Measurements from ENCODE around the gene ATP8A2. TPM values are rescaled to one million over a fixed set of nuclear protein-coding genes. Genes with fewer than 3 reads are reported as not detected.

ATP8A2 gene
- total and polyA plus RNA-seq, 9 of the 15 experiments (the other 6 are each of a cell fraction or from before 2014, with no cell fraction given), result under 0.01 to 0.33 (median 0.06) TPM; not detected in 4

DNA sequence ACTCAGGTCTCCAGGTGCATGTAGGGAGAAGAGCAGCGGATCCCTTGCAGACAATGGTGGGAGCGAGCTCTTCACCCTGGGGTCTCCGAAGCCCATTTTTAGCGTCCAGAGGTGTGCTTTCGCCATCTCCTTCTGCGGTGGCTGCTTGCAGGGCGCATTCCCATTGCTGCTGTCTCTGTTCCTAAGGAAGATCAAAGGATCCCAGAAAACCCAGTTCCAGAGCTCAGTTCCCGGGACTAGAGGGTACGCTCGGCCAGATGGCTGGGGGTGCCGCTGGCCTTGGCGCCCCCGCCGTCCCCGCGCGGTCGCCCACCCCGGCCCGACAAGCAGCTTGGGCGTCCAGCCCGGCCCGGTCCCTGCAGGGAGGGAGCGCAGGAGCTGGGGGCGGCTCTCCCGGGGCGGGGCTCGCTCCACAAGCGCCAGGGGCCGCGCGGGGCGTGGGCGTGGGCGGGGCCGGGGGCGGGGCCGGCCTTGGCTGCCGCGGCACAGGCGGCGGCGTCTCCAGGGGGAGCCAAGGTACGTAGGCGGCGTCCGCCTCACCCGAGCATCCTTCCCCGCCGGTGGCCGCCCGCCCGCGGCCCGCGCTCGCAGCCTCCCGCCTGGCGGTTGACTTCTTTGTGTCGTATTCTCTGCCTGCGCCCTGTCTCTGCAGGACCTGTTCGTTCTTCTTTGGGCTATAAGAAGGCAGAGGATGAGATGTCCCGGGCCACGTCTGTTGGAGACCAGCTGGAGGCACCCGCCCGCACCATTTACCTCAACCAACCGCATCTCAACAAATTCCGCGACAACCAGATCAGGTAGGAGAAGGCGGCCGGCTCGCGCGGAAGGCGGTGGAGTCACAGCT is 96.8 kb downstream of the ATP8A2 start:
- Histone ChIP-seq H3K9me3 (replicated peaks; ENCODE audit: control insufficient read depth, insufficient read depth, low read depth, low read length) (no peaks in the 10 kb centered on the region), H2AFZ (ENCODE audit: low read depth, low read length) (no peak overlapping the region), H3K9ac (ENCODE audit: insufficient read depth in 1 of 2, low read depth in 2 of 2, low read length in 2 of 2) (no peak overlapping the region), H3K27ac (ENCODE audit: extremely low read depth, low read depth, low read length) (no peak overlapping the region), H3K79me2 (ENCODE audit: control insufficient read depth, insufficient read depth, low read length) (no peaks in the 10 kb centered on the region), H3K4me2 (ENCODE audit: insufficient read depth, low read length) (peak overlapping the region; percentile 18; the same call in 1 of the 2 replicates), H3K4me1 (replicated peaks in 1 of 2; ENCODE audit: control insufficient read depth in 2 of 2, insufficient read depth in 2 of 2, low read length in 2 of 2) (peaks cover 0 to 11% of the 10 kb centered on the region in 2 experiments; a peak in 2 of 5 replicates), H4K20me1 (replicated peaks; ENCODE audit: control insufficient read depth, insufficient read depth, low read length) (no peaks in the 10 kb centered on the region), H3K9me1 (ENCODE audit: control insufficient read depth, insufficient read depth, low read length) (peaks cover 2% of the 10 kb centered on the region), H3K4me3 (no peak overlapping the region), H3K27me3 (ENCODE audit: control insufficient read depth in 2 of 2, insufficient read depth in 2 of 2, low read length in 2 of 2) (peaks cover 0 to 9% of the 10 kb centered on the region in 2 experiments; a peak in 1 of 5 replicates), H3K36me3 (ENCODE audit: control insufficient read depth, insufficient read depth, low read length) (no peaks in the 10 kb centered on the region)
- CTCF ChIA-PET (ENCODE audit: low intra/inter-chr PET ratio), result no interaction called here
- no TSS peak for BruUV-seq (replicated peaks)
- in situ Hi-C loops (cut with MboI), result no loop called here
- FAIRE-seq (no peak), DNase-seq (ENCODE audit: extremely low read depth in 1 of 4, low spot score in 3 of 4) (peak; percentile 71 to 91 (median 87)), ATAC-seq (peak; percentile 97)
- WGBS (ENCODE audit: insufficient coverage, low coverage, missing lambda C conversion rate), result 34% methylated on average over 19 of the region's 75 CpGs
- POLR2A ChIA-PET, result interaction anchor here (0.5 kb wide), 1 partner anchor 284 kb away, joined by 3 read pairs; no protein-coding TSS in a partner anchor
- intact Hi-C loops (cut with micrococcal nuclease), result no loop called here
- TF ChIP-seq GMEB1 (CRISPR knock-in tag; IDR thresholded peaks at IDR 0.05) (no peak), ARID2 (IDR thresholded peaks at IDR 0.05) (no peak), CCNT2 (IDR thresholded peaks at IDR 0.05; ENCODE audit: borderline replicate concordance, extremely low read depth, insufficient read length, low read depth, low read length) (peak; percentile 20), PTTG1 (tag; IDR thresholded peaks at IDR 0.05; ENCODE audit: low read depth) (no peak), ZNF445 (CRISPR knock-in tag; IDR thresholded peaks at IDR 0.05; ENCODE audit: low read depth) (no peak), EZH2 (IDR thresholded peaks at IDR 0.05; ENCODE audit: borderline replicate concordance, low read depth, low read length) (no peak), ZFP36 (IDR thresholded peaks at IDR 0.05; ENCODE audit: low read depth, low read length, partially characterized antibody) (no peak), TCF7 (IDR thresholded peaks at IDR 0.05; ENCODE audit: borderline replicate concordance) (no peak), MAFF (IDR thresholded peaks at IDR 0.05; ENCODE audit: low read length) (no peak), HNRNPLL (IDR thresholded peaks at IDR 0.05; ENCODE audit: low read depth, low read length, poor library complexity, severe bottlenecking) (peak; percentile 35), ZNF766 (CRISPR knock-in tag; conservative IDR thresholded peaks at IDR 0.05) (no peak), GTF2A2 (tag; IDR thresholded peaks at IDR 0.05) (no peak), HDGF (IDR thresholded peaks at IDR 0.05) (no peak), CTCF (IDR thresholded peaks at IDR 0.05 in 2 of 3, conservative IDR thresholded peaks at IDR 0.05 in 1 of 3; ENCODE audit: insufficient read depth in 2 of 3, low read depth in 1 of 3, low read length in 3 of 3) (0 out of 6 replicates have a peak, but pooled peaks of 1 of the 3 experiments have one; percentile 15), CTBP1 (IDR thresholded peaks at IDR 0.05; ENCODE audit: borderline replicate concordance) (0 out of 2 replicates have a peak, but pooled peaks have one; percentile 29), YBX1 (IDR thresholded peaks at IDR 0.05) (no peak)
- TF ChIP-seq, protein P1, sequence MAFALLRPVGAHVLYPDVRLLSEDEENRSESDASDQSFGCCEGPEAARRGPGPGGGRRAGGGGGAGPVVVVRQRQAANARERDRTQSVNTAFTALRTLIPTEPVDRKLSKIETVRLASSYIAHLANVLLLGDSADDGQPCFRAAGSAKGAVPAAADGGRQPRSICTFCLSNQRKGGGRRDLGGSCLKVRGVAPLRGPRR (CRISPR knock-in tag; IDR thresholded peaks at IDR 0.05), result no peak
- TF ChIP-seq, protein P2, sequence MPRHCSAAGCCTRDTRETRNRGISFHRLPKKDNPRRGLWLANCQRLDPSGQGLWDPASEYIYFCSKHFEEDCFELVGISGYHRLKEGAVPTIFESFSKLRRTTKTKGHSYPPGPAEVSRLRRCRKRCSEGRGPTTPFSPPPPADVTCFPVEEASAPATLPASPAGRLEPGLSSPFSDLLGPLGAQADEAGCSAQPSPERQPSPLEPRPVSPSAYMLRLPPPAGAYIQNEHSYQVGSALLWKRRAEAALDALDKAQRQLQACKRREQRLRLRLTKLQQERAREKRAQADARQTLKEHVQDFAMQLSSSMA (CRISPR knock-in tag; IDR thresholded peaks at IDR 0.05), result no peak

Data from K562 (cell line).